Panc1 (cell line): ENCODE results near the gene BIRC6. TPM values are rescaled to one million over a fixed set of nuclear protein-coding genes. Genes with fewer than 3 reads are reported as not detected.

ENCODE experiments used
- ATAC-seq: fragments of 200-7000 bp; cut with Tn5 transposase; 2 replicates; pipeline ENCODE4 v1.9.1; 2020; ENCODE audit warnings: mild to moderate bottlenecking, moderate library complexity
- BruUV-seq: library from RNA; stranded (reverse); fragments of 400-500 nt; replicated peaks from 2 replicates; lab custom pipeline; 2021; lab: Mats Ljungman, UMichigan
- CTCF ChIA-PET: fragments of 300-600 bp; sonication (Branson Sonifier 250); formaldehyde crosslinking; loops from one replicate; lab custom pipeline; 2022; ENCODE audit warnings: antibody characterized with exemption; lab: Charles Lee
- POLR2A ChIA-PET: fragments of 300-600 bp; sonication (Branson Sonifier 250); formaldehyde crosslinking; loops from one replicate; lab custom pipeline; 2022; ENCODE audit warnings: antibody characterized with exemption; lab: Charles Lee
- DNase-seq: peaks from one replicate; pipeline ENCODE4 v3.0.0-alpha.2; 2010; ENCODE audit warnings: low read depth, low spot score
- H3K27ac ChIP-seq: 2 replicates; pipeline ENCODE4 v1.5.1; 2011; ENCODE audit warnings: mild to moderate bottlenecking, low read length, inconsistent platforms
- H3K27me3 ChIP-seq: fragments of 200-500 bp; sonication (Bioruptor generic); 2 replicates; pipeline ENCODE4 v1.6.0; 2014; ENCODE audit warnings: low read length, inconsistent platforms; ENCODE audit not compliant: control insufficient read depth, insufficient read depth
- H3K36me3 ChIP-seq: fragments of 200-500 bp; sonication (Bioruptor generic); 2 replicates; pipeline ENCODE4 v1.5.1; 2014; ENCODE audit warnings: inconsistent platforms, mild to moderate bottlenecking, low read length, moderate library complexity; ENCODE audit not compliant: control insufficient read depth, insufficient read depth
- H3K4me1 ChIP-seq: 2 replicates; pipeline ENCODE4 v1.5.1; 2011; ENCODE audit warnings: inconsistent platforms, mild to moderate bottlenecking, low read length, moderate library complexity; ENCODE audit not compliant: control insufficient read depth, insufficient read depth
- H3K4me3 ChIP-seq, 2 experiments: 2 replicates each; pipeline ENCODE4 v1.5.1; 2011 to 2012; ENCODE audit warnings: low read depth in 2 of 2, low read length in 2 of 2, mild to moderate bottlenecking in 2 of 2, inconsistent platforms in 1 of 2, moderate library complexity in 1 of 2
- H3K9me3 ChIP-seq: fragments of 200-500 bp; sonication (Bioruptor generic); 2 replicates; pipeline ENCODE4 v1.5.1; 2014; ENCODE audit warnings: low read depth, mild to moderate bottlenecking, inconsistent platforms, low read length, moderate library complexity; ENCODE audit not compliant: control insufficient read depth, insufficient read depth
- CTCF ChIP-seq: fragments of 450-650 bp; IDR thresholded peaks from 2 replicates; pipeline ENCODE4 v1.5.1; 2017; ENCODE audit warnings: mild to moderate bottlenecking
- POLR2AphosphoS5 ChIP-seq: IDR thresholded peaks from 2 replicates; pipeline ENCODE4 v1.6.1; 2012; ENCODE audit warnings: mild to moderate bottlenecking, low read depth, low read length, moderate library complexity
- REST ChIP-seq, 2 experiments: IDR thresholded peaks; 2 replicates each; pipeline ENCODE4 v1.6.1; 2011 to 2012; ENCODE audit warnings: low read depth in 2 of 2, control low read depth in 1 of 2, low read length in 1 of 2, mild to moderate bottlenecking in 1 of 2, moderate library complexity in 1 of 2; ENCODE audit not compliant: insufficient read depth in 1 of 2
- SIN3A ChIP-seq: IDR thresholded peaks from 2 replicates; pipeline ENCODE4 v1.6.1; 2012; ENCODE audit warnings: low read depth, mild to moderate bottlenecking, low read length, moderate library complexity, borderline replicate concordance; ENCODE audit not compliant: insufficient read depth
- TCF7L2 ChIP-seq: IDR thresholded peaks from 2 replicates; pipeline ENCODE4 v1.6.1; 2011; ENCODE audit warnings: mild to moderate bottlenecking, low read depth, low read length, inconsistent platforms
- in situ Hi-C: cut with HindIII; loops from 2 replicates; pipeline ENCODE4 v1.10.0; 2016; ENCODE audit warnings: low sequenced_read_pairs, low pct_unique_long_range_greater_than_20kb
- intact Hi-C: fragments of 100-400 bp; cut with micrococcal nuclease; formaldehyde crosslinking; loops from one replicate; pipeline ENCODE4 v1.10.0; 2022; ENCODE audit not compliant: unreplicated experiment
- total RNA-seq: library from RNA; stranded (reverse); gene quantifications from one replicate; pipeline ENCODE4 v1.2.1, GENCODE V29; 2021; ENCODE audit not compliant: unreplicated experiment

Gene BIRC6
- total RNA-seq, 1 experiment from 2014 or later, result 73.1 TPM

DNA sequence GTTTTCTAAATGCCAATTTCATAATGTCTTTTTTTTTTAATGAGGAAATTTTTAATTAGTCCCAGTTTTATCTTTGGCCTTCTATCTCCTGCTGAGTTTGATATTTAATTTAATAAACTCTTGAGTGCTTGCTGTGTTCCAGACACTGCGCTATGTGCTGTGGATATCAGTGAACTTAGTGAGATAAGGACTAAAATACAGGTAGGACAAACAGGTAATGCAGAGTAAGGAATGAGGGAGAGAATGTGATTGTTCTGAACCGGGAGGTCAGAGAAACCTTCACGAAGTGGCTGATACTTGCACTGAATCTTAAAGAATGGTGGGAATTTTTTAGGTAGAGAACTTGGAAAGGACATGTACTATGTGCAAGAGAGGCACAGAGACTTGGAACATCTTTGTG lies 299.2 kb downstream of the BIRC6 start:
- ATAC-seq, result no peak
- CTCF ChIA-PET, result no interaction called here
- BruUV-seq, result no TSS peak

DNA sequence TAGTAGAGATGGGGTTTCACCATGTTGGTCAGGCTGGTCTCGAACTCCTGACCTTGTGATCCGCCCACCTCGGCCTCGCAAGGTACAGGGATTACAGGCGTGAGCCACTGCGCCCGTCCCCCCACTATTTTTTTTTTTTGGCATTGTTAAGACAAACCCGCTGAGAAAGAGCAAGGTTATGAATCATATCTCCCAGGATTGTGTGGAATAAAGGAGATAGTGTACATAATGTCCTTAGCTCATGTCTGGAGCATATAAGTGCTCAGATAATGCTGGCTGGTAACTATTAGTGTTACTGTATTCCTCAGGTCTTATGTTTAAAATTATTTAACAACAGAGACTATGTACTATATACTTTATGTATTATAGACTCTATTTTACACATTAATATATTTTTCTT lies 307.0 kb downstream of the BIRC6 start:
- Histone ChIP-seq H3K9me3 (no peaks in the 10 kb centered on the region), H3K36me3 (no peaks in the 10 kb centered on the region), H3K4me3 (no peak overlapping the region), H3K27me3 (no peaks in the 10 kb centered on the region), H3K27ac (no peak overlapping the region), H3K4me1 (no peaks in the 10 kb centered on the region)
- ATAC-seq, result no peak
- BruUV-seq, result no TSS peak
- DNase-seq, result no peak
- intact Hi-C loops (no loop called here), in situ Hi-C loops (no loop called here)
- CTCF ChIA-PET, result no interaction called here
- POLR2A ChIA-PET, result no interaction called here
- TF ChIP-seq POLR2AphosphoS5 (no peak), CTCF (no peak), SIN3A (no peak), REST (IDR thresholded peaks at IDR 0.05; ENCODE audit: insufficient read depth in 1 of 2, low read depth in 2 of 2, low read length in 1 of 2) (no peak), TCF7L2 (no peak)

More for the DNA sequence above, 299.2 kb downstream of the BIRC6 start:
- Histone ChIP-seq H3K9me3 (no peaks in the 10 kb centered on the region), H3K4me1 (no peaks in the 10 kb centered on the region), H3K27ac (no peak overlapping the region), H3K27me3 (no peaks in the 10 kb centered on the region), H3K4me3 (no peak overlapping the region), H3K36me3 (no peaks in the 10 kb centered on the region)
- no peak for DNase-seq
- no peak for TF ChIP-seq SIN3A
- no peak for TF ChIP-seq TCF7L2
- TF ChIP-seq POLR2AphosphoS5, result no peak
- no peak for TF ChIP-seq REST (IDR thresholded peaks at IDR 0.05; ENCODE audit: insufficient read depth in 1 of 2, low read depth in 2 of 2, low read length in 1 of 2)
- TF ChIP-seq CTCF, result no peak
- intact Hi-C loops, result no loop called here
- in situ Hi-C loops, result no loop called here
- POLR2A ChIA-PET, result no interaction called here
